HAP-1 (cell line): ENCODE data around the gene MGA.

ENCODE experiments used
- DNase-seq, 2 experiments: peaks; one replicate each; pipeline ENCODE4 v3.0.0-alpha.2; 2016 to 2020; ENCODE audit warnings: low spot score in 2 of 2
- H3K27me3 ChIP-seq: fragments of 250-450 bp; sonication (Bioruptor Pico); 2 replicates; pipeline ENCODE4 v1.5.1; 2020; ENCODE audit warnings: low read depth, mild to moderate bottlenecking, moderate library complexity
- H3K36me3 ChIP-seq: fragments of 250-450 bp; sonication (Bioruptor Pico); replicated peaks from 2 replicates; pipeline ENCODE4 v1.5.1; 2020; ENCODE audit warnings: mild to moderate bottlenecking
- H3K4me1 ChIP-seq: fragments of 250-450 bp; sonication (Bioruptor Pico); 2 replicates; pipeline ENCODE4 v1.5.1; 2020; ENCODE audit warnings: mild to moderate bottlenecking
- H3K4me3 ChIP-seq: fragments of 250-450 bp; sonication (Bioruptor Pico); 2 replicates; pipeline ENCODE4 v1.5.1; 2020; ENCODE audit warnings: mild to moderate bottlenecking, moderate library complexity
- H3K9me3 ChIP-seq: fragments of 250-450 bp; sonication (Bioruptor Pico); 2 replicates; pipeline ENCODE4 v1.5.1; 2020; ENCODE audit warnings: mild to moderate bottlenecking, moderate library complexity
- in situ Hi-C: fragments of 300-500 bp; cut with MboI; formaldehyde crosslinking; loops from 3 replicates; pipeline ENCODE4 v1.14.3; 2020; ENCODE audit warnings: low sequenced_read_pairs, inconsistent platforms, mixed read lengths

Gene MGA

DNA sequence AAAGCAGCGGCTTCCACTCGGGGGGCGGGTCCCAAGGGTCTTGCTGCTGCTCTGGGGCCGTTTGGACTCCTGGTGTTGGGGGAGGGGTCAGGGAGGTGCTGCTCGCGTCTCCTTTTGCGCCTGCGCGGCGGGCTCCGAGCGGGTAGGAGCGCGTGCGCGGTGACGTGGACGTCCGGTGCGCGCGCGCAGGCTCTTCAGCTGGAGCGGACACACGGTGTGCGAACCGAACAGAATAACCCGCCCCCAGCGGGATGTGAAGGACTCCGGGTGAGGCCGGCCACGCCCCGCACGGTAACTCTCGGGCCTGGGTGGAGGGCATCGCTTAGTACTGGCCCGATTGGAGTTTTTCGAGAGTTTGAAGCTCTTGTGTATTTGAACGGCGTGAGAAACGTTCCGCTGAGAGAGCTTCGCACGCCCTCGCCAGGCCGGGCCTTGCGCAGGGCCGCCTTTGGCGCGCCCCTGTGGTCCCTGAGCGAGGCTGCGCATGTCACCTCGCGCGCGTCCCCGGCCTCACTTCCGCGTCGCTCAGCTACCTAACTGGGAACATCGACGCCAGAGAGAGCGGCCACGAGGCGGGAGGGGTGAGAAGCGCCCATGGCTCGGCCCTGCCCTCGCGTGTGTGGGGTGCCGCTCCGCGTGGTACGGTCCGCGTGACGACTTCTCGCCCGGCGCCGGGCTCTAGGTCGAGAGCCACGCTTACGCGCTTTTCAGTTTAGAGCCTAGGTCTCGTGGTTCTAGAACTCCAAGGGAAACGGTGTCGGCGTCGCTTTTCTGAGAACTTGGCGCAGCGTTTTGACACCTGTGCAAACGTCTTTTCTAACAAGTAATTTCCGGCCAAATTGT lies at the start of gene MGA:
Gene MGA, plus strand, starts transcription at position 171 of the 843 bp plus-strand sequence.
- peak; percentile 90 to 93 for DNase-seq
- H3K4me3 ChIP-seq = peak within 1 kb of the TSS; percentile 40
- no peaks in the 10 kb centered on the region for H3K27me3 ChIP-seq
- H3K4me1 ChIP-seq = peaks cover 23% of the 10 kb centered on the region
- in situ Hi-C loops = no loop called here
- no peaks in the 10 kb centered on the region for H3K36me3 ChIP-seq
- peaks cover 6% of the 10 kb centered on the region; the same call in 1 of the 2 replicates for H3K9me3 ChIP-seq

- Histone ChIP-seq H3K4me3 (peak overlapping the region; percentile 10; the same call in 1 of the 2 replicates), H3K4me1 (peaks cover 5% of the 10 kb centered on the region), H3K36me3 (no peaks in the 10 kb centered on the region), H3K9me3 (no peaks in the 10 kb centered on the region), H3K27me3 (no peaks in the 10 kb centered on the region)
- DNase-seq = no peak
- in situ Hi-C loops = no loop called here
Measured at GRCh38 chr15:41620536-41621199, 39.5 kb upstream of the MGA start.

GRCh38 chr15:41621200-41622193 lies 38.7 kb upstream of the MGA start:
- in situ Hi-C loops = no loop called here
- H3K9me3 ChIP-seq = no peaks in the 10 kb centered on the region
- no peaks in the 10 kb centered on the region for H3K36me3 ChIP-seq
- H3K4me3 ChIP-seq = peak overlapping the region; percentile 10; the same call in 1 of the 2 replicates
- peak in 1 of 2 experiments; percentile 37 for DNase-seq
- H3K27me3 ChIP-seq = no peaks in the 10 kb centered on the region
- peaks cover 5% of the 10 kb centered on the region for H3K4me1 ChIP-seq

DNA sequence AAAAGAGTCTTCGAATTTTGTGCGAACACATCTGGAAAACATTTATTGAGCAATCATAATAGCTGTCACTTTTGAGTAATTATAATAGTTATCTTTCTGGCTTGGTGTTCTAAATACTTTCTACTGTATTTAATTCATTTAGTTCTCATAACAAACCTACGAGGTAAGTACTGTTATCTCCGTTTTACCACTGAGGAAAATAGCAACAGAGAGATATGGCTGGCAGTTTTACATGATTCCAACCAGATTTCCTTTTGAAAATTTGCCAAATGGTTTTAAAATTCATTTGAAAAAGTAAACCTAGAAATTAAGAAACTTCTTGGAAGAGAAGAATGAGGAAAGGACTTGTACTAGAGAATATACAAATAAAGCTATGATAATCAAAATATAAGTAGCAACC lies 37.3 kb upstream of the MGA start:
- no peak for DNase-seq
- no peaks in the 10 kb centered on the region for H3K27me3 ChIP-seq
- in situ Hi-C loops = no loop called here
- no peaks in the 10 kb centered on the region for H3K36me3 ChIP-seq
- no peak overlapping the region for H3K4me3 ChIP-seq
- H3K9me3 ChIP-seq = no peaks in the 10 kb centered on the region
- H3K4me1 ChIP-seq = peaks cover 5% of the 10 kb centered on the region

DNA sequence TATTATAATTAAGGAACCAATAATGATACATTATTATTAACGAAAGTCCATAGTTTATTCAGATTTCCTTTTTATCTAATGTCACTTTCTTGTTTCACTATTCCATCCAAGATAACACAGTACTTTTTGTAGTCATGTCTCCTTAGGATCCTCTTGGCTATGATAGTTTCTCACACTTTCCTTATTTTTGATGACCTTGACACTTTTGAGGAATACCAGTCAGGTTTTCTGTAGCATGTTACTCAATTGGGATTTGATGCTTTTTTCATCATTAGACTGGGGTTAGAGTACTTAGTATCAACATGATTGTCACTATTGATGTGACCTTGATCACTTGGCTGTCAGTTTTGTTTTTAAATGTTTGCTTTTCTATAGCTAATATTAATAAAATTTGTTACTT lies 33.0 kb upstream of the MGA start:
- Histone ChIP-seq H3K36me3 (no peaks in the 10 kb centered on the region), H3K27me3 (no peaks in the 10 kb centered on the region), H3K9me3 (no peaks in the 10 kb centered on the region), H3K4me3 (no peak overlapping the region), H3K4me1 (no peaks in the 10 kb centered on the region; the same call in 1 of the 2 replicates)
- in situ Hi-C loops = no loop called here
- DNase-seq = no peak

GRCh38 chr15:41629463-41629862 lies 30.7 kb upstream of the MGA start:
- H3K27me3 ChIP-seq = no peaks in the 10 kb centered on the region
- peaks cover 4% of the 10 kb centered on the region for H3K4me1 ChIP-seq
- H3K36me3 ChIP-seq = no peaks in the 10 kb centered on the region
- no peaks in the 10 kb centered on the region for H3K9me3 ChIP-seq
- in situ Hi-C loops = no loop called here
- no peak for DNase-seq
- no peak overlapping the region for H3K4me3 ChIP-seq

DNA sequence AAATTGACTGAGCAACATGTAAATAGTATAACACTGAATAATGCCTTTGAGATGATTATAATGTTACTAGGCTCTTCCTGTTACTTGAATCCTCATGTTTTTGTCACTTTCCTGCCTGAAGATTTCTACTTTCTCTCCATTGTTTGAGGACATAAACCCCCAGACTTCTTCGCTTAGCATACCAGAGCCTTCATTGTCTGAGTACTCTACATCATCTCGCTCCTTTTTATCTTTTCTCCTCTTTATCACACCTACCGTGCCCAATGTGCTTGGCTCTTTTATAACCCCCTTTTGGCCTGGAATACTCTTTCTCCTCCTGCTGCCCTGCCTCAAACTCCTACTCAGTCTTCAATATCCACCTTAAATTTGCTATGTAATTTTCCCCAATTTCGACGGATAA lies 30.3 kb upstream of the MGA start:
- Histone ChIP-seq H3K27me3 (no peaks in the 10 kb centered on the region), H3K36me3 (no peaks in the 10 kb centered on the region), H3K4me3 (no peak overlapping the region), H3K9me3 (no peaks in the 10 kb centered on the region), H3K4me1 (peaks cover 5% of the 10 kb centered on the region)
- no peak for DNase-seq
- in situ Hi-C loops = no loop called here

- H3K27me3 ChIP-seq = no peaks in the 10 kb centered on the region
- H3K4me1 ChIP-seq = peaks cover 5% of the 10 kb centered on the region
- H3K9me3 ChIP-seq = no peaks in the 10 kb centered on the region
- no peak overlapping the region for H3K4me3 ChIP-seq
- no peaks in the 10 kb centered on the region for H3K36me3 ChIP-seq
- DNase-seq = no peak
- in situ Hi-C loops = no loop called here
Measured at GRCh38 chr15:41630616-41631217, 29.5 kb upstream of the MGA start.

GRCh38 chr15:41631880-41632470 lies 28.2 kb upstream of the MGA start:
- no peaks in the 10 kb centered on the region for H3K27me3 ChIP-seq
- H3K4me1 ChIP-seq = peaks cover 5% of the 10 kb centered on the region
- in situ Hi-C loops = no loop called here
- H3K9me3 ChIP-seq = no peaks in the 10 kb centered on the region
- no peak for DNase-seq
- H3K4me3 ChIP-seq = no peak overlapping the region
- no peaks in the 10 kb centered on the region for H3K36me3 ChIP-seq

GRCh38 chr15:41633609-41634008 lies 26.6 kb upstream of the MGA start:
- DNase-seq = no peak
- Histone ChIP-seq H3K27me3 (no peaks in the 10 kb centered on the region), H3K36me3 (no peaks in the 10 kb centered on the region)

DNA sequence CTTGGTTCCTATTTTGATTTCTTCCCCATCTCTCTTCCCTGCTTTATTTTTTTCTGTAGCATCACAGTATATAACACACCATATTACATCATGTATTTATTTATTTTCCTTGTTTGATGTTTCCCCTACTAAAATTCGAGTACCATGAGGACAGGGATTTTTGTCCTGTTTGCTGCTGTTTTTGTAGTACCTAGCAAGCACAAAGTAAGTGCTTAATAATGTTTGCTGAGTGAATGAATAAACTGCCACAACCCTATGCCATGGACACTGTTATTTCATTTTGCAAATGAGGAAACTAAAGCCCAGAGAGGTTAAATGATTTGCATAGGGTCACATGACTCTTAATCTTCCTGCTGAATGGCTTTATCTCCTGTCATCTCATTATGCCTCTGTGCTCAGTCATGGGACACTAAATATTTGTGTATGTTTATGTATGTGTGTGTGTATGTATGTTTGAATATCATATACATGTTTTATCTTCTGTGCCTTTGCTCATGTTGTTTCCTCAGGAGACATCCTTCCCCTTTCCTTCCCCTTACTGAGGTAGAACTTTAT lies 26.1 kb upstream of the MGA start:
- in situ Hi-C loops = no loop called here
- Histone ChIP-seq H3K4me3 (no peak overlapping the region), H3K27me3 (no peaks in the 10 kb centered on the region), H3K4me1 (peaks cover 5% of the 10 kb centered on the region), H3K36me3 (no peaks in the 10 kb centered on the region), H3K9me3 (no peaks in the 10 kb centered on the region)
- peak in 1 of 2 experiments; percentile 28 for DNase-seq

More at GRCh38 chr15:41633609-41634008, 26.6 kb upstream of the MGA start:
- no peak overlapping the region for H3K4me3 ChIP-seq
- no peaks in the 10 kb centered on the region for H3K9me3 ChIP-seq
- H3K4me1 ChIP-seq = peaks cover 5% of the 10 kb centered on the region
- in situ Hi-C loops = no loop called here

GRCh38 chr15:41637086-41637485 lies 23.1 kb upstream of the MGA start:
- in situ Hi-C loops = no loop called here
- Histone ChIP-seq H3K4me3 (no peak overlapping the region), H3K36me3 (no peaks in the 10 kb centered on the region), H3K9me3 (no peaks in the 10 kb centered on the region), H3K27me3 (no peaks in the 10 kb centered on the region), H3K4me1 (peaks cover 5% of the 10 kb centered on the region)
- DNase-seq = no peak
